H9 (cell line): ENCODE data around the gene DIP2C. TPM values are rescaled to one million over a fixed set of nuclear protein-coding genes. Genes with fewer than 3 reads are reported as not detected.

Experiments
- DNase-seq: peaks from one replicate; pipeline ENCODE4 v3.0.0-alpha.2; 2017
- H2AFZ ChIP-seq: one replicate; pipeline ENCODE4 v1.6.1; 2013; ENCODE audit warnings: mild to moderate bottlenecking, low read length, control low read depth, moderate library complexity
- H2AK5ac ChIP-seq: 2 replicates; pipeline ENCODE4 v1.6.1; 2013; ENCODE audit warnings: low read length, control low read depth, mixed read lengths; ENCODE audit not compliant: insufficient read length
- H2BK120ac ChIP-seq: one replicate; pipeline ENCODE4 v1.6.1; 2013; ENCODE audit warnings: low read depth, mild to moderate bottlenecking, low read length, control low read depth, inconsistent platforms; ENCODE audit not compliant: poor library complexity, severe bottlenecking
- H2BK12ac ChIP-seq: 2 replicates; pipeline ENCODE4 v1.6.1; 2013; ENCODE audit warnings: low read length, control low read depth, mixed read lengths, low read depth; ENCODE audit not compliant: insufficient read length
- H2BK15ac ChIP-seq: 2 replicates; pipeline ENCODE4 v1.6.1; 2013; ENCODE audit warnings: low read depth, low read length, control low read depth
- H2BK20ac ChIP-seq: one replicate; pipeline ENCODE4 v1.6.1; 2013; ENCODE audit warnings: low read depth, mild to moderate bottlenecking, low read length, control low read depth, inconsistent platforms; ENCODE audit not compliant: poor library complexity, severe bottlenecking
- H2BK5ac ChIP-seq: 2 replicates; pipeline ENCODE4 v1.6.1; 2013; ENCODE audit warnings: low read length, control low read depth, mixed read lengths; ENCODE audit not compliant: insufficient read length
- H3K14ac ChIP-seq: 2 replicates; pipeline ENCODE4 v1.6.1; 2013; ENCODE audit warnings: low read length, control low read depth; ENCODE audit not compliant: insufficient read depth
- H3K18ac ChIP-seq: 2 replicates; pipeline ENCODE4 v1.6.1; 2013; ENCODE audit warnings: low read depth, mild to moderate bottlenecking, mixed read lengths, low read length, control low read depth; ENCODE audit not compliant: insufficient read length
- H3K23ac ChIP-seq: 2 replicates; pipeline ENCODE4 v1.6.1; 2013; ENCODE audit warnings: low read length, control low read depth, mixed read lengths, low read depth; ENCODE audit not compliant: insufficient read length
- H3K23me2 ChIP-seq: 2 replicates; pipeline ENCODE4 v1.6.1; 2013; ENCODE audit warnings: low read depth, mild to moderate bottlenecking, mixed read lengths, low read length, control low read depth; ENCODE audit not compliant: insufficient read length, poor library complexity, severe bottlenecking
- H3K27ac ChIP-seq: 2 replicates; pipeline ENCODE4 v1.5.1; 2013; ENCODE audit warnings: low read length, control low read depth, mixed read lengths, low read depth; ENCODE audit not compliant: insufficient read length
- H3K27me3 ChIP-seq: 2 replicates; pipeline ENCODE4 v1.6.1; 2013; ENCODE audit warnings: low read length, control low read depth, inconsistent platforms; ENCODE audit not compliant: insufficient read depth
- H3K4ac ChIP-seq: 2 replicates; pipeline ENCODE4 v1.6.1; 2013; ENCODE audit warnings: low read depth, mild to moderate bottlenecking, control low read depth, inconsistent platforms, low read length, moderate library complexity
- H3K4me1 ChIP-seq: 2 replicates; pipeline ENCODE4 v1.6.1; 2013; ENCODE audit warnings: low read length, control low read depth, inconsistent platforms; ENCODE audit not compliant: insufficient read depth
- H3K4me2 ChIP-seq: 2 replicates; pipeline ENCODE4 v1.6.1; 2013; ENCODE audit warnings: low read length, control low read depth, mixed read lengths; ENCODE audit not compliant: insufficient read length, insufficient read depth
- H3K56ac ChIP-seq: 2 replicates; pipeline ENCODE4 v1.6.1; 2013; ENCODE audit warnings: low read depth, mild to moderate bottlenecking, mixed read lengths, low read length, control low read depth; ENCODE audit not compliant: insufficient read length
- H3K79me1 ChIP-seq: 2 replicates; pipeline ENCODE4 v1.6.1; 2013; ENCODE audit warnings: low read depth, mild to moderate bottlenecking, moderate library complexity, low read length, control low read depth, inconsistent platforms; ENCODE audit not compliant: insufficient read depth, poor library complexity, severe bottlenecking
- H3K79me2 ChIP-seq: 2 replicates; pipeline ENCODE4 v1.6.1; 2013; ENCODE audit warnings: low read length, control low read depth, inconsistent platforms; ENCODE audit not compliant: insufficient read depth
- H3K9ac ChIP-seq: 2 replicates; pipeline ENCODE4 v1.6.1; 2013; ENCODE audit warnings: low read length, control low read depth, mixed read lengths; ENCODE audit not compliant: insufficient read length; ENCODE audit errors: extremely low read depth
- H3K9me3 ChIP-seq: one replicate; pipeline ENCODE4 v1.6.1; 2013; ENCODE audit warnings: low read depth, low read length, inconsistent platforms; ENCODE audit not compliant: control insufficient read depth
- H3T11ph ChIP-seq: one replicate; pipeline ENCODE4 v1.6.1; 2013; ENCODE audit warnings: mild to moderate bottlenecking, low read length, control low read depth, inconsistent platforms
- H4K20me1 ChIP-seq: one replicate; pipeline ENCODE4 v1.6.1; 2013; ENCODE audit not compliant: control insufficient read depth, insufficient read length, insufficient read depth
- H4K5ac ChIP-seq: 2 replicates; pipeline ENCODE4 v1.6.1; 2013; ENCODE audit warnings: low read depth, mild to moderate bottlenecking, mixed read lengths, low read length, control low read depth; ENCODE audit not compliant: insufficient read length
- H4K8ac ChIP-seq: replicated peaks from 2 replicates; pipeline ENCODE4 v1.6.1; 2013; ENCODE audit warnings: low read length, control low read depth, mixed read lengths, low read depth; ENCODE audit not compliant: insufficient read length
- H4K91ac ChIP-seq: 2 replicates; pipeline ENCODE4 v1.6.1; 2013; ENCODE audit warnings: low read depth, mild to moderate bottlenecking, moderate library complexity, mixed read lengths, low read length, control low read depth; ENCODE audit not compliant: insufficient read length
- H3K27ac Mint-ChIP-seq, 3 experiments: 2 replicates in 2 of 3; 3 replicates in 1 of 3; pipeline ENCODE4 v1.8.0; 2020 to 2021; ENCODE audit warnings: mixed read lengths in 3 of 3, mild to moderate bottlenecking in 1 of 3, moderate library complexity in 1 of 3
- H3K27me3 Mint-ChIP-seq: 2 replicates; pipeline ENCODE4 v1.8.0; 2021; ENCODE audit warnings: low read depth, mild to moderate bottlenecking, moderate library complexity, mixed read lengths
- H3K36me3 Mint-ChIP-seq, 3 experiments: 2 replicates in 2 of 3; 3 replicates in 1 of 3; pipeline ENCODE4 v1.8.0; 2020 to 2021; ENCODE audit warnings: low read depth in 3 of 3, mixed read lengths in 3 of 3; ENCODE audit not compliant: insufficient read depth in 1 of 3
- H3K4me1 Mint-ChIP-seq, 2 experiments: 2 replicates each; pipeline ENCODE4 v1.8.0; 2020; ENCODE audit warnings: mixed read lengths in 2 of 2
- H3K4me3 Mint-ChIP-seq, 2 experiments: 2 replicates in 1 of 2; 3 replicates in 1 of 2; pipeline ENCODE4 v1.8.0; 2020 to 2021; ENCODE audit warnings: mild to moderate bottlenecking in 2 of 2, mixed read lengths in 2 of 2, moderate library complexity in 1 of 2
- H3K9me3 Mint-ChIP-seq, 2 experiments: 2 replicates in 1 of 2; 3 replicates in 1 of 2; pipeline ENCODE4 v1.8.0; 2020; ENCODE audit warnings: mild to moderate bottlenecking in 2 of 2, mixed read lengths in 2 of 2, moderate library complexity in 1 of 2
- WGBS: extraction: QIAGEN DNeasy Blood & Tissue Kit; methylation state at CpG from one replicate; pipeline ENCODE4 v1.1.7; 2013; ENCODE audit warnings: missing lambda C conversion rate, low lambda C conversion rate, mixed read lengths; ENCODE audit not compliant: insufficient read length; ENCODE audit errors: extremely low coverage; 5-methylcytosine and 5-hydroxymethylcytosine counted together
- total RNA-seq: library from RNA; stranded (reverse); gene quantifications from 2 replicates; pipeline ENCODE4 v1.2.1, GENCODE V29; 2021
- TF ChIP-seq, protein P1 (sequence below): fragments of 200-600 bp; sonication (generic); conservative IDR thresholded peaks from 3 replicates; pipeline ENCODE4 v1.8.0; 2021; ENCODE audit warnings: antibody characterized with exemption, mild to moderate bottlenecking

The DIP2C gene
- total RNA-seq, 1 experiment from 2014 or later, result 7.9 TPM

DNA sequence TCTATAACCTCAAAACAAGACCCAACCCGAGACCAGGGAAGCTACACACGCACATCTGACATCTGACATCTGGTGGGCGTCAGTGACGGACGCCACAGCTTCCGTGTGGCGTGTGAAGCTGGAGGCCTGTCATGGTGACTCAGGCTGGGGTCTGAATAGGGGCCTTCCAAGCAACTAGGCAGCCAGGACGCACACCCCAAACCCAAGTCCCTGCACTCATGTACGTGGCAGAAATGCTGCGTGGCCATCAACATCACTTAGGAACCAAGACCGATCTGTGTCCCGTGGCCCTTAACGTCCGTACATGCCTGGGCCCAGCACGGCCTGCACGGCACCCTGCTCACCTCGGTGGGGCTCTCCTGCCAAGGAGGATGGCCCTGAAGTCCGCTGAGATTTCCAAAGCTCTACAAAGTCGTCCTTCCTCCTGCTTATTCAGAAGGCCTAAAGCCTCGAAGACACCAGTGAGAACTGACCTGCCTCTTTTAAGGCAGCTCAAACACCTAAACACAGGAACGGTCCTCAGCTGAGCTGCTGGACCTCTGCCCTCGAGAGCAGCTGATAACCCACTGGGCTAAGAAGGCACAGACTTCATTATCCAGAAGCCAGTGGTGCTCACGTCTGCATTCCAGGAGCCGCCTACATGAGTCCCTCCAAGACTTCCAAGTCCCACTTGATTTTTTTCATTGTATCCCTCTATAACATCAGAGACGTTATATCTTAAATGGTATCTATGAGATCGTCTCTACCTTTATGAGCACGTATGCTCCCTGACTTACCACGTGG is 82.5 kb downstream of the DIP2C start:
- no peaks in the 10 kb centered on the region for H3K9me3 ChIP-seq
- no peak overlapping the region for H3T11ph ChIP-seq
- no peak overlapping the region for H2AFZ ChIP-seq
- no peaks in the 10 kb centered on the region for H3K27me3 ChIP-seq
- H2AK5ac ChIP-seq, result no peak overlapping the region
- H3K18ac ChIP-seq, result no peak overlapping the region
- TF ChIP-seq, protein P1, sequence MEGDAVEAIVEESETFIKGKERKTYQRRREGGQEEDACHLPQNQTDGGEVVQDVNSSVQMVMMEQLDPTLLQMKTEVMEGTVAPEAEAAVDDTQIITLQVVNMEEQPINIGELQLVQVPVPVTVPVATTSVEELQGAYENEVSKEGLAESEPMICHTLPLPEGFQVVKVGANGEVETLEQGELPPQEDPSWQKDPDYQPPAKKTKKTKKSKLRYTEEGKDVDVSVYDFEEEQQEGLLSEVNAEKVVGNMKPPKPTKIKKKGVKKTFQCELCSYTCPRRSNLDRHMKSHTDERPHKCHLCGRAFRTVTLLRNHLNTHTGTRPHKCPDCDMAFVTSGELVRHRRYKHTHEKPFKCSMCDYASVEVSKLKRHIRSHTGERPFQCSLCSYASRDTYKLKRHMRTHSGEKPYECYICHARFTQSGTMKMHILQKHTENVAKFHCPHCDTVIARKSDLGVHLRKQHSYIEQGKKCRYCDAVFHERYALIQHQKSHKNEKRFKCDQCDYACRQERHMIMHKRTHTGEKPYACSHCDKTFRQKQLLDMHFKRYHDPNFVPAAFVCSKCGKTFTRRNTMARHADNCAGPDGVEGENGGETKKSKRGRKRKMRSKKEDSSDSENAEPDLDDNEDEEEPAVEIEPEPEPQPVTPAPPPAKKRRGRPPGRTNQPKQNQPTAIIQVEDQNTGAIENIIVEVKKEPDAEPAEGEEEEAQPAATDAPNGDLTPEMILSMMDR, result no peak
- H4K20me1 ChIP-seq, result no peaks in the 10 kb centered on the region
- H3K4ac ChIP-seq, result no peak overlapping the region
- no peak overlapping the region for H3K4me2 ChIP-seq
- no peak overlapping the region for H2BK12ac ChIP-seq
- H3K23ac ChIP-seq, result no peak overlapping the region
- no peak overlapping the region for H3K4me3 Mint-ChIP-seq
- H3K79me2 ChIP-seq, result no peaks in the 10 kb centered on the region
- H3K36me3 Mint-ChIP-seq, result peaks cover 0 to 4% (median 0%) of the 10 kb centered on the region in 3 experiments; a peak in 1 of 7 replicates
- H2BK15ac ChIP-seq, result no peak overlapping the region
- peak overlapping the region in 1 of 3 experiments; percentile 6; a peak in 2 of 7 replicates for H3K27ac Mint-ChIP-seq
- H3K4me1 Mint-ChIP-seq, result peaks cover 38 to 51% of the 10 kb centered on the region in 2 experiments
- H3K4me1 ChIP-seq, result peaks cover 3% of the 10 kb centered on the region; the same call in 1 of the 2 replicates
- no peaks in the 10 kb centered on the region for H3K79me1 ChIP-seq
- no peak overlapping the region for H3K14ac ChIP-seq
- no peaks in the 10 kb centered on the region for H3K9me3 Mint-ChIP-seq
- H3K9ac ChIP-seq, result no peak overlapping the region
- H4K5ac ChIP-seq, result no peak overlapping the region
- no peak overlapping the region for H3K56ac ChIP-seq
- no peak for DNase-seq
- H3K23me2 ChIP-seq, result no peaks in the 10 kb centered on the region
- no CpG with 5 or more reads among the region's 28 CpGs for WGBS
- no peak overlapping the region for H3K27ac ChIP-seq
- no peak overlapping the region for H4K91ac ChIP-seq
- H3K27me3 Mint-ChIP-seq, result no peaks in the 10 kb centered on the region
- H2BK120ac ChIP-seq, result no peak overlapping the region
- H2BK20ac ChIP-seq, result no peak overlapping the region
- no peak overlapping the region for H4K8ac ChIP-seq
- H2BK5ac ChIP-seq, result no peak overlapping the region
